Kidney glomerular epithelial cell (primary cell): Measurements from ENCODE around the gene MRGPRF.
"Not testable (repeated sequence)": the region's sequence is repeated elsewhere in the genome, so short reads cannot be mapped to it uniquely, and the experiment has no call there.

Experiments used
- DNase-seq: peaks from one replicate; lab custom pipeline; 2025; lab: John Stamatoyannopoulos, UW

MRGPRF gene

DNA sequence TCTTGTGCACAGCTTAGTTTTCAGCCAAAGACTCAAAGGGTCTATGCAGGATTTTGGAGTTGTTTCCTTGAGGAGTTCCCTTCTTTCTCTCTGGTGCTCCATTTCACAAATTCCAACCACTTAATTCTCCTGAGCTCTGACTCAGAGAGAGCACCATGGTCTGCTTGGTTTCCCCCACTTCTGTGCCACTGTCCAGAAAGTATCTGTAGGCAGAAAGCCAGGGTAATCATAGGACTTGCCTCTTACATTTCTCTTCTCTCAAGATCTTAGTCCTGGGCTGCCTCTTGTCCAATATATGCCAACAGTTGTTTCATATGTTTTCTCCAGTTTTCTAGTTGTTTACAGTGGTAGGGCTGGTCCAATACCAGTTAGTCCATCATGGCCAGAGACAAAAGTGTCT, 25.8 kb downstream of the MRGPRF start:
- no peak for DNase-seq

DNA sequence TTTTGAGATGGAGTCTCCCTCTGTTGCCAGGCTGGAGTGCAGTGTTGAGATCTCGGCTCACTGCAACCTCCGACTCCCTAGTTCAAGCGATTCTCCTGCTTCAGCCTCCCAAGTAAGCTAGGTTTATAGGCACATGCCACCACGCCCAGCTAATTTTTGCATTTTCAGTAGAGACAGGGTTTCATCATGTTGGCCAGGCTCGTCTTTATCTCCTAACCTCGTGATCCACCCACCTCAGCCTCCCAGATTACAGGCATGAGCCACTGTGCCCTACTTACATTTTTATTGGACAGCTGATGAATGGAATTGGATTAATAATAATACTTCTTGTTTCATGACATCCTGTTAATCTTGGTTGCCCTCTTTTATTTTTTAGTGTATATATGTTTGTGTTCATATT, 29.2 kb downstream of the MRGPRF start:
- no peak for DNase-seq

DNA sequence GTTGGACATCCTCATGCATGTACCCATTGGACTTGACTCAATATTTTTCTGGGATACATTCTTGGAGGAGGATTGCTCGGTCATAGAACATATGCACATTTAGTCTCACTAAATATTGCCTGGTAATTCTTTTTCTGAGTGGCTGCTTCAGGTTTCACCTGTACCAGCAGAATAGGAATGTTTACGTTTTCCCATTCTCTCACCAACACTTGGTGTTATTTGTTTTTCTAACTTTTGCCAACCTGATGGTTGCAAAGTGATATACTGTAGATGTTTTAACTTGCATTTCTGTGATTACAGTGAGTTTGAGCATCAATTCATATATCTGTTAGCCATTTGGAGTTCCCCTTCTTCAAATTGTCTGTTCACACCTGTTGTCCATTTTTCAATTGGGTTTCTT, 30.9 kb downstream of the MRGPRF start:
- no peak for DNase-seq

DNA sequence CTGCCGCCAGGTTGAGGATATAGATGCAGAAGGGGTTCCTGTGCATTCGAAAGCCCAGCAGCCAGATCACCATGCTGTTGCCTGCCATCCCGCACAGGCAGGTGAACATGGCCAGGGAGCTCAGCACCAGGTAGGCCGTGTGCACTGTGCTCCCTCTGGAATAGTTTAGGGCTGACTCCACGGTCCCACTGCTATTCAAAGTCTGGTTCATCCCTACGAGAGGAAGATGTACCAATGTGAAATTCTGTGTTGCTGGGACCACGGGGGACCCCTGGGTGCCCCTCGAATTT, 32.3 kb downstream of the MRGPRF start, which contains the start of gene MRGPRD:
TSS of gene MRGPRD (minus strand) at position 211 of the 290 bp plus-strand sequence. CDS start at position 211, 0 bp downstream.
- no peak for DNase-seq

DNA sequence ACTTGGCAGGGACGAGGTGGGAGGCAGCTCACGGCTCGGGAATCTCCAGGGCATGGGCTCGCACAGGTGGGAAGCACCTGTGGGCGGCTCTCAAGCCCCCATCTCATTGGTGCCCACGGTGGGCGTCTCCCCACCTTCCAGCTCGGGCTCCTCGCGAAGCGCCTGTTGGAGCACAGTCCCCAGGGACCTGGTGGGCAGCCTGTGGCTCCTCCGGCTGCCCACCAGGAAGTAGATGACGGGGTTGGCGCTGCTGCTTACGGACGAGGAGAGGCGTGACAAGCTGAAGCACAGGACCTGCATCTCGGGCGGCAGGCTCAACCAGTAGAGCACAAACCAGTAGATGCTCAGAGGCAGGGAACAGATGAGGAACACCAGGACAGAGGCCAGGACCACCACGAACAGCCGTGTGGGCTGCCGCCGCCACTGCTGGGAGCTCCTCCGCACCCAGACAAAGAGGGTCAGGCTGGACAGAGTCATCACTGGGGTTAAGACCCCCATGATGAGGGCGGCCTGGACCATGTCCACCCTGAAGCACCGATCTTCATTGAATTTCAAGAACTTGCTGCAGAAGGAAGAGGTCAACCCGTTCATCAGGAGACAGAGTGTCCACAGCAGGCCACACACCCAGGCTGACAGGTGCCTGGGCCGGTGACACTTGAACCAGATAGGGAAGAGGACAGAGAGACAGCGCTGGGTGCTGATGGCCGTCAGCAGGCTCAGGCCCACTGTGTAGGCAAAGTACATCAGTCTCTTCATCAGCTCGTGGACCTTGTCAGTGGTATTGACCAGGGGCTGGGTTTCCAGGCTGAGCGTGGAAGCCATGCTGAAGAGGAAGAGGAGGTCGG, 32.9 kb downstream of the MRGPRF start:
- DNase-seq, result no peak

DNA sequence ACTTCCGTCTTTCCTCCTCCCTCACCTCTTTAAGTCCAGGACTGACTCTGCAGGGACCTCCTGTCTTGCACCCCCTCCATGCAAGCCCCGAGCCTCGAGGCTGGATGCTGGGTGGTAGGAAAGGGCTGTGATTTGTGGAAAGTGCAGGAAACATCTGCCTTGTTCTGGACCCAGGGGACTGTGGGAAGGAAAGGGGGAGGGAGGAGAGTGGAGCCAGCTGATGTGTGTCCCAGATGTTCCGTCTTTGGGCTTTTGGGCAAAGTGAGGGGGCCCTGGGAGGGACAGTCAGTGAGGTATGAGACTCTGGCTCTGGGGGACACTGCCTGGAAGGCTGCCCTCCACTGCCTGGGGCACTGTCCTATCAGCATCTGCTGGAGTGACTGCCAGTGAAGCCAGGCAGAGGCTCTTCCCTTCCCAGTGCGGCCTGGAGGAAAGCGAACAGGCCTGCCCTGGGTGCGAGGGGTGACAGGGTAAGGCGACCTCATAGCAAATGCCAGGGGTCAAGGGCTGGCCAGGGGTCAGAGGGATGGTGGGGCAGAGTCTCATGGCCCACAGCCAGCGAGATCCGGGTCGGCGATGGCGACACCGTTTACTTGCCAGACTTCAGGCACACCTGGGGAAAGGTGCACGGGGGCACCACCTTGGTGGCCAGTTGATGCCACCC, 34.0 kb downstream of the MRGPRF start:
- DNase-seq, result no peak

DNA sequence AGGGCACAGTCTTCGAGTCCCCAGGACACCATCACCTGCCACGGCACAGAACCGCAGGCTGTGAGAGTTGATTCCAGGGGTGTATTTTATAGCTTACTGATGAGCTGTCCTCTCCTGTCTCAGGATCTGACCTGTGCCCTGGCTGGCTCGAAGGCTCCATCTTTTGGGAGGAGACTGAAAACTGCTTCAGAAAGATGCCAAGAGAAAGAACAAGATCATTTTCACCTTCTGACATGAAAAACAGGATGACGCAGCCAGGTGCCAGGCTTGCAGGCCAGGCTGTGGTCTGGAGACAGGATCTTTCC, 34.5 kb downstream of the MRGPRF start:
- no peak for DNase-seq

DNA sequence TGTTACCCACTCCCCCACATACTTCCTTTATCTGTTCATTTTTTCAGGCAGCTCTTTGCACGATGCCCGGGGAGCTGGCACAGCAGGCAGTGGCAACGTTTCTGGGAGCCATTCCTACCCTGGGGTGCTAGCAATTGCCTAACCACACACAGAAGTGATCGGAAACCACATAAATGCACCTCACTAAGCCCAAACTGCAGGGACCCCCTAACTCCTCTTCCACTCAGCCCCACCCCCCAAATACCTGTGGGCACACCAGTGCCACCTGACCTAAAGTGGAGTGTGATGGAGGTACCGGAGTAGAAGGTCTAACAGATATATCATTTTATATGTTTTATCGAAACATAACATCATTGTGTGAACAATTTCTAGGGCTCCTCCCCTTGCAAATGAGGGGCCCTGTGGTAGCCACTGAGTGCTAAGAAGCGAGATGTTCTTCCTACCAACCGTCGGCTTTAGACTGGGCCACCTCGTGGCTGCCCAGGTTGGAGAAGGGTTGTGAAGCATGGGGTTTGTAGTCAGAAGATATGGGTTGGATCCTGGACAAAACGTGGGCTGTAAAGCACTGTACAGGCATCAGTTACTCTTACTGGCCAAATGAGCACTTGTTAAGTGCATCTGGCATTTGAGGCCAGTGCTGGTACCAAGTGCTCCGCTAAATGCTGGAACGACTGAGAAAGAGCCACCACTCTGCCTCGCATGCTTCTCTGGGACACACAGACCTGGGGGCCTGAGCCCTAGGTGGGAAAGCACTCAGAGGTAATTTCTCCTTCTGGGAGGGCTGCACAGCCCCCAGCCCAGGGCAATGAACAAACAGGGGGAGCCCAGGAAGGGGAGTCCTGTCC, 35.0 kb downstream of the MRGPRF start:
- DNase-seq, result no peak

DNA sequence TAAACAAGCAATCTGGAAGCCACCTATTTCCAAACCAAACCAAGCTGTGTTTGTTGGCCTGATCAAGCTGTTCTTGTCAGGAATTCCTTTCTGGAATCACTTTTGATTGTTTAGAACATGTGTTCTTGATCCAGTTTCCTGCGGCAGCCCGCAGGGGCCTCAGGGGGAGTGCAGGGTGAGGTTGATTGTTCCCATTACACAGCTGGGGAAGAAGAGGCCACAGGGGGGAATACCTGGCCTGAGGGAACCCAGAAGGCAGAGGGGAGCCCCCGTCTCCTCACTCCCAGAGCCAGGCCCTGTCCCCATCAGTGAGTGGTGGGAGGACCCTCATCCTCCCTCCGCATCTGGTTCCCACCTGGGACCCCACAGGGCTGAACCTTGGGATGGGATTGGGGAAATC, 36.5 kb downstream of the MRGPRF start:
- no peak for DNase-seq

DNA sequence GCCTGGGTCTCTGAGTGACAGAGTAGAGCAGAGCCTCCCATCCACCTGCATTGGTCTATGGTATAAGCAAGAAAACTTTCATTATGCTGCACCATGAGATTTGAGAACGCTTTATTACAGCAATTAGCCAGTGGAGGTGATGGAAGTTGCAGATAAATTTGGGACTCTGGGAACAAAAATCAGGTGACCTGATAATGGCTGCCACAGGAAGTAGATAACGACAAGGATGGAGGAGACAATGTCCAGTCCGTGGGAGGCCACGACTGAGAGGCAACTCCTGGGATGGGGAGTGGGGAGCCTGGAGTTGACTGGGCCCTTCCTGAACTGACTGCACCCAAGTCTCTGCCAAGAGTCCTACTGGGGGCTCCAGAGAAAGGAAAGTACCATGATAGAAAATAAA, 37.0 kb downstream of the MRGPRF start:
- DNase-seq, result no peak

DNA sequence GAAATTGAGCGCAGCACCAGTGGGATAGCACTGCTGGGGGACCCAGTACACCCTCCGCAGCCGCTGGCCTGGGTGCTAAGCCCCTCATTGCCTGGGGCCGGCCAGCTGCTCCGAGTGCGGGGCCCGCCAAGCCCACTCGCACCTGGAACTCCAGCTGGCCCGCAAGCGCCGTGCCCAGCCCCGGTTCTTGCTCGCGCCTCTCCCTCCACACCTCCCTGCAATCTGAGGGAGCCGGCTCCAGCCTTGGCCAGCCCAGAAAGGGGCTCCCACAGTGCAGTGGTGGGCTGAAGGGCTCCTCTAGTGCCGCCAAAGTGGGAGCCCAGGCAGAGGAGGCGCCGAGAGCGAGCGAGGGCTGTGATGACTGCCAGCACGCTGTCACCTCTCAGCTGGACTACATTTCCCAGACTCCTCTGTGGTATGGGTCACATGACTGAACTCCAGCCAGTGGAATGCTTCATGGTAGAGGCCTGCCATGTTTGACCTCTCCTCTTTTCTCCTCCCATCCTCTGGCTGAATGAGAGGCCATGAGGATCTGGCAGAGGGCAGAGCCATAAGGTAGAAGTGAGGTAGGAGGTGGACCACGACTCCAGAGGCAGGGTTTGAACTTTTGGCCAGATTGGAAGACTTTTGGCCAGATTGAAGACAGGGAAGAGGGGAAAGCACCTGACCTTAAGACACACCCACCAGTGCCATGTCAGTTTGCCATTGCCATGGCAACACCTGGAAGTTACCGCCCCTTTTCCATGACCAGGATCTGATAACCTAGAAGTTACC, 38.4 kb downstream of the MRGPRF start:
- no peak for DNase-seq

DNA sequence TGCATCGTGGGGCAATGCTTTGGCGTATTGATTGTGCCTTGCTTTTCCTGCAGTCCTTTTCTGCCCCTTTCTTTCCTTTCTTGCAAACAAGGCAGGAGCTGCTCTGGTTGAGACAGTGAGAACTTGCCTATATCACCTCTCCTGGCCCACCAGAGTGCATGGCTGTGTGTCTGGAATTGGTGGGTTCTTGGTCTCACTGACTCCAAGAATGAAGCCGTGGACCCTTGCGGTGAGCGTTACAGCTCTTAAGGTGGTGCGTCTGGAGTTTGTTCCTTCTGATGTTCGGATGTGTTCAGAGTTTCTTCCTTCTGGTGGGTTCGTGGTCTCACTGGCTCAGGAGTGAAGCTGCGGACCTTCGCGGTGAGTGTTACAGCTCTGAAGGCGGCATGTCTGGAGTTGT, 39.3 kb downstream of the MRGPRF start:
- not testable (repeated sequence) for DNase-seq

DNA sequence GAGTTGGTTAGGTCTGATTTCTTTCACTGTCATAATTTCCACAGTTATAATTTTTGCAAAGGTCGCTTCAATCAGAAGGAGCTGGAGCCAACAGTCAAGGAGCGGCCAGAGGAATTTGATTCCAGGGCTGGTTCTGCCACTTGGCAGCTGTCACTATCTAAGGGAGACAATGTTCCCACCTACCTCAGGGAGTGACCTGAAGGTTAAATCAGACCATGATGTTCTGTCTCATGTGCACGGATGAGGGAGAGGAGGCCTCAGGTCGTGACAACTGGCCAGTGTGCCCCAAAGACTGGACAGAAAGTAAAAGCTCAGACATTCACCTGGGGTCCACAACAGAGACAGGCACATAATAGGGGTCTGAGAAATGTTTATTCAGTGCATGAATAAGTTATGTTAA, 39.8 kb downstream of the MRGPRF start:
- DNase-seq, result no peak

DNA sequence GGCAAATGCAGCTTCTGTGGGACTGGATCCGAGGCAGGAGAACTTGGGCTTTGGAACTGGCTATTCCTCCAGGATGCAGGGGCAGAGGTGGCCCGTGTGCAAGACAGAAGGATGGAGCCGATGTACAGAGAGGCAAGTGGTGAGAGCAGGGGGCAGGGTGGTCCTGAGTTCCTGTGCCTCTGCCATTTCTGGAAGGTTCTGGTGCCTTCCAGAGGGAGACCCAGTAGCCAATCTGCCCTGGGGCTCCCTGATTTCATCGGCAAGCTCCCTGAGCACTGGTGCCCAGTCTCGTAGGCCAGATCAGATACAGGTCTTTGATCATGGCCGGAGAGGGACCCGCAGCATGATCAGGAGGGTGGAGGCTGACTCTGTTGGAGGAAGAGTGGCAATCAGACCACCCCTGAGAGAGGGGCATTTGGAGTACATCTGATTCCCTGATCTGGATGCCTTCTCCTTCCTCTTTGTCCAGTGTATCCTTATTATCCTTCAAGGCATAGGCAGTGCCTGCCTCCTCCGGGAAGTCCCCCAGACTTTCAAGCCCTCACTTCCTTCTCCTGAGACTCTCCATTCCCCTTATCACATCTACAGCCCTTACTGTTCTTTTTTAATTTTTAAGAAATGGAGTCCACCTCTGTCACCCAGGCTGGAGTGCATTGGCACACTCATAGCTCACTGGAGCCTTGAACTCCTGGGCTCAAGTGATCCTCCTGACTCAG, 42.0 kb downstream of the MRGPRF start:
- DNase-seq, result no peak

DNA sequence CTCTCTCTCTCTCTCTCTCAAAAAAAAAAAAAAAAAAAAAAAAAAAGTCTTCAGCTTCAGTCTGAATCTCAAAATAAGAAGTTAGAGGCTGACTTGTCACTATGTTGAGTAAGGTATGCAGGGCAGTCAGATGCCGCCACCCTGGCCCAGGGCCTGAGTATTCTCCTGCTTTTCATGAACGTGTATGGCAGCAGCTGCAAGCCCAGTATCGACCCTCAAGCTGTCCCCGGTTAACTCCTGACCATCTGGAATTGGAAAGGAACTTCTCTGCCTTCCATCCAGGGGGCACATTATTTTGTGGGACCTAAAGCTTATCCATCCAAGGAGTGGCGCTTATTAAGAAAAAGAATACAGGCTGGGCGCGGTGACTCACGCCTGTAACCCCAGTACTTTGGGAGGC, 43.7 kb downstream of the MRGPRF start:
- no peak for DNase-seq

DNA sequence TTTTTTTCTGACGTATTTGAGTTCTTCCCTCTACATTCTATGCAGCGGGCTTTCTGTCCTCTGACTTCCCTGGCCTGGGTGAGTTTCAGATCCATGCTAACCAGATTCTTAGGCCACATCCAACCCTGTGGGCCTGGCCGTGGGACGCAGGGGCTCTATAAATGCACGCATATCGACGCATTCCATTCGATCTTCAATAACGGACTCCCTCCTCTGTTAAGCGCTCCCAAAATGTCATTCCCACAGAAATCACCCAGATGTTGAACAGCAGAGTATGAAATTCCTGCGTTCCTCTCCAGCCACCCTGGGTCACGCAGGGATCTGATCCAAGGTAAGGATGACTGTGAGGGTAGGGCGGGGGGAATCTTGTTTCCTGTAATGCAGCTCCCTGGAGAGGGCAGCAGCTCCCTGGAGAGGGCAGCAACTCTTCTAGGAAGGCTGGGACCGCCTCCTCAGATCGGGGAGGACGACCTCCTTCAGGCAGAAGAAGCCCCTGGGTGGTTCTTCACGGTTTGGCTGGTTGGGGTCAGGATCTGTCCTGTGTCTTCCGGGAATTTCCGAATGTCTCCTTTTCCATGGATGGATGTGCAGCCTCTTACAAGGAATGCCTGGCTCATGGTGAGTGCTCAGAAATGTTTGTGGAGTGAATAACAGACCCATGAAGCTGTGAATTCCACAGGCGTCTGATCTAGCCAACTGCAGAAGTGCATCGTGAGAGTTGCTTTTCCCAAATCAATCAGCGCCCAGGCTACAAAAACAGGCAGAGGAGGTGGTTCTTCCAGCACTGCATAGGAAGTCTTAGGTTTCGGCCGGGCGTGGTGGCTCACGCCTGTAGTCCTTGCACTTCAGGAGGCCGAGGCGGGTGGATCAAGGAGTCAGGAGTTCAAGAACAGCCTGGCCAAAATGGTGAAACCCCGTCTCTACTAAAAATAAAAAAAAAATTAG, 44.5 kb downstream of the MRGPRF start:
- DNase-seq, result no peak

DNA sequence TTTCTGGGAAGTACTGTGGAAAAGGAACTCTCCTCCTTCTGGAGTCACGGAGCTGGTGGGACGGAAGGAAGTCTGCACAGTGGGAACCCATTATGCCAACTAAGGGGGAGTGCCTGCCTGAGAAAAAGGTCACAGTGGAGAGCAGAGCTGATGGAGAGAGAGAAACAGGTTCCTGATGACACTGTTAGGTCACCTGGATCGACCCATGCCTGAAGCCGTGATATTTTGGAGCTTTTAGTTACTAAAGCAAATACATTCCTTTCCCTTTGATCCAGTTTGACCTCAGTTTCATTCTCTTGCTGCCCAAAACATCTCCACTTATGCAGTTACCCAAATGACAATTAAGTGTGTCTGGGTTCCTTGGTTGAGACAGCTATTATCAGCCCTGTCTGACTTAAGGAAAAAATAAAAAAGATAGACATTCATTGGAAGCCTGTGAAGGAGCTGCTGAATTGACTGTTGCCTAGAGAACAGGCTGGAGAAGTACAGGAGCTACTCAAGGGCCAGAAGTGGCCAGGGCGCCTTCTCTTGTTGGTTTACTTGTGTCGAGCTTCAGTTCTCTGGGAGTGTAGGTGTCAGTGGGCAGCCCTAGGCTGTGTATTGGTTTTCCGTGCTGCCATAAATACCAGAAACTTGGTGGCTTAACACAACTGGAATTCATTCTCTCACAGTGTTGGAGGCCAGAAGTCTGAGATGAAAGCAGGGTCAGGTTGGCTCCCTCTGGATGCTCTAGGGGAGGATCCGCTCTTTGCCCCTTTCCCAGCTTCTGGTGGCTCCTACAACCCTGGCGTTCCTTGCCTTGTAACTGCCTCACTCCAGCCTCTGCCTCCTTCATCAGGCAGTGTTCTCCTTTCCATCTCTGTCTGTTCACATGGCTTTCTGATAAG, 45.9 kb downstream of the MRGPRF start:
- no peak for DNase-seq

DNA sequence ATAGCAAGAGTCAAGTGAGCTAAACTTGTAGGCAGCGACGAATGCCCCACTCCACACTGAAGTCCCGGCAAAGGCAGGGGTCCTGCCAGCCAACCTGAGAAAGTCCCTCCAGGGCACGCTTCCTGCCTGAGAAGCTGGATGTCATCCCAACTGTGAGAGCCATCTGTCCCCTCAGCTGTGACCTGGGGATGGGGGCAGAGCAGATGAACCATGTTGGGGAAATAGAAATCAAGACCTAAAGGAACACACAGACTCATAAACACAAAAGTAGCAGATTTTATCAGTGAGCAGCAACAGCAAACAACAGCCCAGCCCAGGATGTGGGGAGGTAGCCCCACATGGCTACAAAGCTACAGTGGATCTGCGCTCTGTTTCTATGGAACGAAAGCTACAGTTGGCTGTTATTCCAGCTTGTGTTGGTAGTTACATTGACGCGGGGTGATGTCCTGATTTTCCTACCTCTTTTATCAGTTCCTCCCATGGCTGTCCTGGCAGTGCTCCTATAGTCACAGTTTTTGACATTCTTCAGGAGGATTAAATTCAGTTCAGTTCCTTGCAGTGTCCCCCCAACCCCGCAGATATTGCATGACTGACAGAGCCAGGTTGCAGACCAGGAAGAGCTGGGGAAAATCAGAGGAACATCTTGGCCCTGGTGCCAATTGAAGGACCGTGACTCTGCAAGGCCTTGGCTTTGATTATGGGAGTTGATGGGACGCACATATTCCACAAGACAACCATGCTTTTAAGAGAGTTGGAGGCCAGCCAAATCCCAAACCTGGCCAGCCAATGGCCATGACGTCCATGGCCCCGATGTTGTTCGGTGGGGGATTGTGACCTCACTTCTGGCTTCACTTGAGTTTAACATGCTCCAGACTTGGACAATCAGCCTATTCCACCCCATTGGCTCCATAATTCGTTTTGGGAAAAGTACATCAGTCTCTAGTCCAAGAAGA, 46.9 kb downstream of the MRGPRF start:
- no peak for DNase-seq
